SK-N-SH (cell line): ENCODE data around the gene TSHB.

Experiments
- CHD2 ChIP-seq: fragments of 150-350 bp; IDR thresholded peaks from 2 replicates; pipeline ENCODE4 v1.6.1; 2018; ENCODE audit warnings: low read length; ENCODE audit not compliant: partially characterized antibody
- CTCF ChIP-seq: fragments of 200-600 bp; sonication (generic); IDR thresholded peaks from 2 replicates; pipeline ENCODE4 v1.6.1; 2017; ENCODE audit warnings: antibody characterized with exemption, mild to moderate bottlenecking, moderate library complexity
- MEF2A ChIP-seq: IDR thresholded peaks from 2 replicates; pipeline ENCODE4 v1.4.0; 2012; ENCODE audit warnings: low read depth, borderline replicate concordance
- NRF1 ChIP-seq: IDR thresholded peaks from 2 replicates; pipeline ENCODE4 v1.6.1; 2012; ENCODE audit warnings: low read depth, mild to moderate bottlenecking, low read length
- POLR2AphosphoS5 ChIP-seq: IDR thresholded peaks from 2 replicates; pipeline ENCODE4 v1.6.1; 2012; ENCODE audit warnings: low read depth, low read length
- REST ChIP-seq: IDR thresholded peaks from 2 replicates; pipeline ENCODE4 v1.6.1; 2012; ENCODE audit warnings: mild to moderate bottlenecking, low read depth, low read length, moderate library complexity
- RFX5 ChIP-seq: IDR thresholded peaks from 2 replicates; pipeline ENCODE4 v1.6.1; 2012; ENCODE audit warnings: mild to moderate bottlenecking, improper control_type of control experiment, low read length
- SMC3 ChIP-seq: IDR thresholded peaks from 2 replicates; pipeline ENCODE4 v1.6.1; 2012; ENCODE audit warnings: low read depth, low read length, improper control_type of control experiment
- USF2 ChIP-seq: fragments of 150-350 bp; IDR thresholded peaks from 2 replicates; pipeline ENCODE4 v1.6.1; 2017; ENCODE audit warnings: antibody characterized with exemption, low read length, low read depth, borderline replicate concordance
- TF ChIP-seq, protein P1 (sequence below): IDR thresholded peaks from 2 replicates; pipeline ENCODE4 v1.4.0; 2012; ENCODE audit warnings: low read depth, borderline replicate concordance

DNA sequence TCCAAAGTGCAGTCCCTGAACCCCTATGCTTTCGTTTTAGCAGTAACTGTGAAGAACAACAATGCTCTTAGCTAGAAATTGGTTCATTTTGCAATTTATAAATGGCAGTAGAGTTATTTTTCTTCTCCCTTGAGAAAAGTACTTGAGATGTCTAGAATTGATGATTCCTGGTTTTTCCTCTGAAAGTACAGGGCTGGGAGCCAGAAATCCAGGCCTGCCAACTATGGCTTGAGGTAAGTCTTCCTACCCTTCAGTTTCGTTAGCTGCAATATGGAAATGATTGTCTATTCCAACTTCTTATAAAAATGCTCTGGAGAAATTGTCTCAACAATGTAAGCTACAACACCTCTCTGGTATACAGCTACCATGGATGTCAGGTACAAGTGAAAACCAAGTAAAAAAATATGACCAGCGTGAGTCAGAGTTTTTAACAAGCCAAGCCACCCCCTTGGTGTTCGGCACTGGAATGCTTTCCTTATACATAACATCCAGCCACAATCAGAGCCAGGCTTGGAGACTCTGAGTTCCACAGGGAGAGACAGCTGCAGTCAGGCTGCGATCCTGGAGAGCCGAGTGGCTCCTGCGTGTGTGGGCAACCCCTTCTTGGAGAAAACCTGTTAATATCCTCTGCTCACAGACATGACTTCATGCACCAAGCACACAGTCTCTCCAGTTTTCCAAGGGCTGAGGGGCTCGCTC lies 37.7 kb downstream of the TSHB start:
- TF ChIP-seq CTCF (no peak), REST (no peak), CHD2 (no peak), NRF1 (no peak), POLR2AphosphoS5 (no peak), USF2 (no peak), SMC3 (no peak), MEF2A (no peak), RFX5 (no peak)
- TF ChIP-seq, protein P1, sequence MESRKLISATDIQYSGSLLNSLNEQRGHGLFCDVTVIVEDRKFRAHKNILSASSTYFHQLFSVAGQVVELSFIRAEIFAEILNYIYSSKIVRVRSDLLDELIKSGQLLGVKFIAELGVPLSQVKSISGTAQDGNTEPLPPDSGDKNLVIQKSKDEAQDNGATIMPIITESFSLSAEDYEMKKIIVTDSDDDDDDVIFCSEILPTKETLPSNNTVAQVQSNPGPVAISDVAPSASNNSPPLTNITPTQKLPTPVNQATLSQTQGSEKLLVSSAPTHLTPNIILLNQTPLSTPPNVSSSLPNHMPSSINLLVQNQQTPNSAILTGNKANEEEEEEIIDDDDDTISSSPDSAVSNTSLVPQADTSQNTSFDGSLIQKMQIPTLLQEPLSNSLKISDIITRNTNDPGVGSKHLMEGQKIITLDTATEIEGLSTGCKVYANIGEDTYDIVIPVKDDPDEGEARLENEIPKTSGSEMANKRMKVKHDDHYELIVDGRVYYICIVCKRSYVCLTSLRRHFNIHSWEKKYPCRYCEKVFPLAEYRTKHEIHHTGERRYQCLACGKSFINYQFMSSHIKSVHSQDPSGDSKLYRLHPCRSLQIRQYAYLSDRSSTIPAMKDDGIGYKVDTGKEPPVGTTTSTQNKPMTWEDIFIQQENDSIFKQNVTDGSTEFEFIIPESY, result no peak
